Lower lobe of right lung (tissue), 2 donors: ENCODE measurements around the gene IZUMO1R. TPM values are rescaled to one million over a fixed set of nuclear protein-coding genes. Genes with fewer than 3 reads are reported as not detected.
"Not testable (repeated sequence)": the region's sequence is repeated elsewhere in the genome, so short reads cannot be mapped to it uniquely, and the experiment has no call there.

Experiments used
- ATAC-seq, 2 donors: fragments of 200-7000 bp; cut with Tn5 transposase; one replicate each; pipeline ENCODE4 v1.9.1; 2020 to 2022; ENCODE audit warnings: mild to moderate bottlenecking in 2 of 2, moderate library complexity in 2 of 2
- DNase-seq: peaks from one replicate; pipeline ENCODE4 v3.0.0-alpha.2; 2020
- H3K27ac ChIP-seq: fragments of 200-600 bp; one replicate; pipeline ENCODE4 v1.8.0; 2022
- H3K27me3 ChIP-seq: fragments of 200-600 bp; one replicate; pipeline ENCODE4 v1.8.0; 2022; ENCODE audit warnings: low read depth
- H3K36me3 ChIP-seq: fragments of 200-600 bp; one replicate; pipeline ENCODE4 v1.8.0; 2022; ENCODE audit warnings: mild to moderate bottlenecking
- H3K4me1 ChIP-seq: fragments of 200-600 bp; one replicate; pipeline ENCODE4 v1.8.0; 2022
- H3K4me3 ChIP-seq: fragments of 200-600 bp; one replicate; pipeline ENCODE4 v1.8.0; 2022; ENCODE audit warnings: mild to moderate bottlenecking
- H3K9me3 ChIP-seq: fragments of 200-600 bp; one replicate; pipeline ENCODE4 v1.8.0; 2022
- intact Hi-C: fragments of 100-400 bp; cut with DNase I; formaldehyde crosslinking; loops from one replicate; pipeline ENCODE4 v1.11.0; 2022
- total RNA-seq: library from RNA; stranded (reverse); fragmentation: NEBNext Ultra II Directional; extraction: Animal tissue kit (Norgen Biotek cat#: 25700); gene quantifications from one replicate; pipeline ENCODE4 v1.2.1, GENCODE V29; 2021
- TF ChIP-seq, protein P1 (sequence below): fragments of 200-600 bp; IDR thresholded peaks from one replicate; pipeline ENCODE4 v1.8.0; 2022; ENCODE audit warnings: antibody characterized with exemption, mild to moderate bottlenecking
- donor health status: DM: no; HTN: yes; CAD: no; lungs with severe emphysema.

The IZUMO1R gene
- total RNA-seq, 1 donor from 2014 or later: not detected

DNA sequence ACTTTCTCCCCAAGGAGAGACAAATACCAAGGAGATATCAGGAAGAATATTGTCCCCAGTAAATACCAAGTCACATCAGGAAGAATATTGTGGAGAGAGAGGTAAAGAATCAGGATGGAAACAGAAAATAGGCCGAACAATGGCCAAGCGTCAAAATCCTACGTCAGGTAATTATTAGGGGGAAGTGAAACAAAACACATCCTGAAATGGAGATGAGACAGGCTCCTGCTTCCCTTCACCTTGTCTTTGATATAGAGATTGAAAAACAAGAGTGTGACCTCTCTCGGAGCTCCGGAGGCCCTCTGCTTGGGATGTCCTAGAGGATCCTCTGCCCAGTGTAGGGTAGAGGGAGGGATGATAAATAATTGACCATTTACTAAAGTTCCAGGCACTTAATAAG is 27.4 kb upstream of the IZUMO1R start:
- Histone ChIP-seq H3K36me3 (no peaks in the 10 kb centered on the region), H3K4me3 (no peak overlapping the region), H3K4me1 (no peaks in the 10 kb centered on the region), H3K27me3 (no peaks in the 10 kb centered on the region), H3K27ac (no peak overlapping the region), H3K9me3 (no peaks in the 10 kb centered on the region)
- ATAC-seq: no peak
- TF ChIP-seq, protein P1, sequence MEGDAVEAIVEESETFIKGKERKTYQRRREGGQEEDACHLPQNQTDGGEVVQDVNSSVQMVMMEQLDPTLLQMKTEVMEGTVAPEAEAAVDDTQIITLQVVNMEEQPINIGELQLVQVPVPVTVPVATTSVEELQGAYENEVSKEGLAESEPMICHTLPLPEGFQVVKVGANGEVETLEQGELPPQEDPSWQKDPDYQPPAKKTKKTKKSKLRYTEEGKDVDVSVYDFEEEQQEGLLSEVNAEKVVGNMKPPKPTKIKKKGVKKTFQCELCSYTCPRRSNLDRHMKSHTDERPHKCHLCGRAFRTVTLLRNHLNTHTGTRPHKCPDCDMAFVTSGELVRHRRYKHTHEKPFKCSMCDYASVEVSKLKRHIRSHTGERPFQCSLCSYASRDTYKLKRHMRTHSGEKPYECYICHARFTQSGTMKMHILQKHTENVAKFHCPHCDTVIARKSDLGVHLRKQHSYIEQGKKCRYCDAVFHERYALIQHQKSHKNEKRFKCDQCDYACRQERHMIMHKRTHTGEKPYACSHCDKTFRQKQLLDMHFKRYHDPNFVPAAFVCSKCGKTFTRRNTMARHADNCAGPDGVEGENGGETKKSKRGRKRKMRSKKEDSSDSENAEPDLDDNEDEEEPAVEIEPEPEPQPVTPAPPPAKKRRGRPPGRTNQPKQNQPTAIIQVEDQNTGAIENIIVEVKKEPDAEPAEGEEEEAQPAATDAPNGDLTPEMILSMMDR: no peak
- DNase-seq: no peak
- intact Hi-C loops: no loop called here

DNA sequence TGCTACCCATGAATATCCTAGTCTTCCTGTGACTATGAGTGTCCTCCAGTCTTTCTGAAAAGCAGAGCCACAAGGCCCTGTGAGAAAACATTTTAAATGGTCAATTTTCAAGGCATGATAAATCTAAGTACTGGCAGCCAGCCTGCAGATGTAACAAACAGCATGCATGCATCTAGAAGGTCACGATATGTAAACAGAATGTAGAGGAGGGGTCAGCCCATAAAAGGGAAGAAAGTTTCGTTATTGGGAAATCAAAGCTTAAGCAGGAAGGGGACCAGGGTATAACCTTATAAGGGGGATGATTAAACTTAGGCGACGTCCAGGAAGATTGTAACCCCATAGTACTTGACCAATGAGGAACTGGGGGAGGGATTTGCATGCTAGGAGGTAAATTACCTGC is 26.2 kb upstream of the IZUMO1R start:
- ATAC-seq, intact Hi-C loops, H3K27me3 ChIP-seq, H3K4me1 ChIP-seq, DNase-seq, H3K9me3 ChIP-seq, H3K27ac ChIP-seq, H3K4me3 ChIP-seq, H3K36me3 ChIP-seq: not testable (repeated sequence)

DNA sequence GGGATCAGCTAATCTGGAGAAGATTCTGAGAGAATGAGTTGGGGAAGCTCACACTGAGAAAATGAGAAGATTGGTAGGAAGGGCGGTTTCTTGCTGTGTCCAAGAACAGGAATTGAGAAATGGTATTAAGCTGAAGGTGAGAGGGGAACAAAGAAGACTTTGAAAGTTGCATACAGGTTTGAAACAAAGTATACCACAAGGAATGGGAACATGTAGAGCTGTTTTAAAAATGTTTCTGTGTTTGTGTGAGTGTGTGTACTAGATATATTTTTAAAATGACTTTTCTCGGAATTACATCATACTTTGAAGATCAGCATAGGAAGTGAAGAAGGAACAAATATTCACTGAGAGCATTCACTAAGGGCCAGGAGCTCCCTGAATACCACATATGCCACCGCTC is 24.4 kb upstream of the IZUMO1R start:
- Histone ChIP-seq H3K4me3 (no peak overlapping the region), H3K9me3 (no peaks in the 10 kb centered on the region), H3K27me3 (no peaks in the 10 kb centered on the region), H3K4me1 (no peaks in the 10 kb centered on the region), H3K27ac (no peak overlapping the region), H3K36me3 (no peaks in the 10 kb centered on the region)
- ATAC-seq: no peak
- intact Hi-C loops: no loop called here
- TF ChIP-seq, protein P1: no peak
- DNase-seq: no peak

DNA sequence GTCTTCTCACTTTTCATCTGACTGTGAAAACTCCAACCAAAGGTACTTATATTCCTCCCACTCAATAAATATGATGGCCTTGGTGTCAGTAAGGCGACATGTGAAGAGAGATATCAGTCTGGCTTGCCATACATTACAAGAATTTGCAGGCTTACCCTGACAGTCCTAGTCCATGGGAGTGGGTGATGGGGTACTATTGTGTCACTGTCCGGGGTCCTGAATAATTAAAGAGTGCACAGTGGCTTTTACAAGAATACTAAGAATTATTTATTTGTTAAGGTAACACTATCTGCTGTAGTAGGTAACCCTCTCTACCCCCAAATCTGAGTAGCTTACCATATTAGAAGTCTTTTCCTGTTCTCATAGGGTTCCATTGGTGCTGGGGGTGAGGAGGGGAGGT is 23.1 kb upstream of the IZUMO1R start:
- no peak overlapping the region for H3K27ac ChIP-seq
- TF ChIP-seq, protein P1: no peak
- intact Hi-C loops: no loop called here
- no peaks in the 10 kb centered on the region for H3K4me1 ChIP-seq
- no peak overlapping the region for H3K4me3 ChIP-seq
- DNase-seq (no peak), ATAC-seq (no peak)
- H3K9me3 ChIP-seq: no peaks in the 10 kb centered on the region
- no peaks in the 10 kb centered on the region for H3K27me3 ChIP-seq
- no peaks in the 10 kb centered on the region for H3K36me3 ChIP-seq

DNA sequence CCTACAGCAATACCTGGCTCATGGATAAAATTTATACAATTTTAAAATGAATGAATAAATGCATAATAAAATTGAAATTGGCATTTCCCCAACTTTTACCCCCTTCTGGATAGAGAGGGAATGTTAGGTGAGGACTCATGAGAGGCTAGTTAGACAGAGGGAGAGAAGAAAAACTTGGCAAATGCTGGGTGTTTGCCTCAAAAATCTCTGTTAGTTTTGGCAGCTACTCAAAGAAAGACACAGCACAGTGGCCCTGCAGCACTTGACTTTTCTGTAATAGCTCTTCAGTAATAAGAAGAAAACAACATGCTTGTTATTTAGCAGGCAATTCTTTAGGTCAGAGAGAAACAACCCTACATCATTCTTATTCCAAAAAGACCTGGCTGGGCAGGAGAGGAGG is 20.7 kb upstream of the IZUMO1R start:
- no peak for DNase-seq
- intact Hi-C loops: no loop called here
- no peak for ATAC-seq
- no peak overlapping the region for H3K27ac ChIP-seq
- H3K27me3 ChIP-seq: no peaks in the 10 kb centered on the region
- no peaks in the 10 kb centered on the region for H3K36me3 ChIP-seq
- no peaks in the 10 kb centered on the region for H3K4me1 ChIP-seq
- TF ChIP-seq, protein P1: no peak
- H3K9me3 ChIP-seq: no peaks in the 10 kb centered on the region
- H3K4me3 ChIP-seq: no peak overlapping the region

DNA sequence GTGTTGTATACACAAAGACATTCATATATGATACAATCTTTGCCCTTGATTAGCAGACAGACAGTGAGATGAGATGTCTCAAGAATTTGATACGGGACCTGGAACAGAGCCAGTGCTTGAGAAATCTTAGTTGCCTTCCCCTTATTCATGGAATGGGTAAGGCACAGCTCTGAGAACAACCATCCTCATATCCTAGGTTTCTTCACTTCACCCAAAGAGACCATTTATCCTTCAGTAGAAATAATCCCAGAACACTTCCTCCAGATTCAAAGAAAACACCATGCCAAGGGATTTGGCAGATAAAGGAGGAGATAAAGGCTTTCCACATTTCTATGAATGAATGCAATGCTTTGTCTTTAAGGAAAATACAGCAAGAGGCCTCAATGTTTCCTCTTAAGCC is 8.8 kb upstream of the IZUMO1R start:
- H3K27ac ChIP-seq: no peak overlapping the region
- no peaks in the 10 kb centered on the region for H3K36me3 ChIP-seq
- intact Hi-C loops: no loop called here
- H3K27me3 ChIP-seq: no peaks in the 10 kb centered on the region
- TF ChIP-seq, protein P1: no peak
- ATAC-seq (no peak), DNase-seq (no peak)
- no peak overlapping the region for H3K4me3 ChIP-seq
- no peaks in the 10 kb centered on the region for H3K4me1 ChIP-seq
- H3K9me3 ChIP-seq: peaks cover 6% of the 10 kb centered on the region
